Endodermal cell (in vitro differentiated cells): Measurements from ENCODE around the gene ELF5. TPM values are rescaled to one million over a fixed set of nuclear protein-coding genes. Genes with fewer than 3 reads are reported as not detected.

ENCODE experiments used
- DNase-seq: peaks from one replicate; pipeline ENCODE4 v3.0.0-alpha.2; 2017
- H3K27ac ChIP-seq: 2 replicates; pipeline ENCODE4 v1.5.1; 2013; ENCODE audit warnings: mild to moderate bottlenecking, low read depth, low read length, moderate library complexity
- H3K27me3 ChIP-seq: 2 replicates; pipeline ENCODE4 v1.6.1; 2013; ENCODE audit warnings: mild to moderate bottlenecking, low read length, moderate library complexity; ENCODE audit not compliant: insufficient read depth, control insufficient read depth, poor library complexity, severe bottlenecking
- H3K36me3 ChIP-seq: 2 replicates; pipeline ENCODE4 v1.7.0; 2013; ENCODE audit warnings: mild to moderate bottlenecking, low read length, moderate library complexity; ENCODE audit not compliant: control insufficient read depth, insufficient read depth
- H3K4me1 ChIP-seq: one replicate; pipeline ENCODE4 v1.7.0; 2013; ENCODE audit warnings: low read length; ENCODE audit not compliant: control insufficient read depth, insufficient read depth
- H3K4me3 ChIP-seq: 2 replicates; pipeline ENCODE4 v1.5.1; 2013; ENCODE audit warnings: mild to moderate bottlenecking, low read length, moderate library complexity
- H3K9ac ChIP-seq: 2 replicates; pipeline ENCODE4 v1.6.1; 2013; ENCODE audit warnings: mild to moderate bottlenecking, low read length, moderate library complexity; ENCODE audit not compliant: poor library complexity, severe bottlenecking; ENCODE audit errors: extremely low read depth
- H3K9me3 ChIP-seq: 2 replicates; pipeline ENCODE4 v1.6.1; 2013; ENCODE audit warnings: mild to moderate bottlenecking, low read length, moderate library complexity; ENCODE audit not compliant: control insufficient read depth
- H3K27ac Mint-ChIP-seq: 2 replicates; pipeline ENCODE4 v1.8.0; 2020; ENCODE audit warnings: mixed read lengths
- H3K27me3 Mint-ChIP-seq: 2 replicates; pipeline ENCODE4 v1.8.0; 2021; ENCODE audit warnings: mild to moderate bottlenecking, mixed read lengths; ENCODE audit not compliant: insufficient read depth
- H3K36me3 Mint-ChIP-seq: 2 replicates; pipeline ENCODE4 v1.8.0; 2020; ENCODE audit warnings: low read depth, mixed read lengths
- H3K4me1 Mint-ChIP-seq: 2 replicates; pipeline ENCODE4 v1.8.0; 2020; ENCODE audit warnings: mixed read lengths
- H3K4me3 Mint-ChIP-seq: 2 replicates; pipeline ENCODE4 v1.8.0; 2020; ENCODE audit warnings: mild to moderate bottlenecking, moderate library complexity, mixed read lengths
- H3K9me3 Mint-ChIP-seq: 2 replicates; pipeline ENCODE4 v1.8.0; 2020; ENCODE audit warnings: mild to moderate bottlenecking, mixed read lengths
- CTCF ChIP-seq: fragments of 200-600 bp; sonication (generic); conservative IDR thresholded peaks from 2 replicates; pipeline ENCODE4 v1.5.0; 2021; ENCODE audit warnings: antibody characterized with exemption, mild to moderate bottlenecking
- WGBS, 2 experiments: methylation state at CpG; one replicate each; pipeline versions ENCODE4 v1.1.5 to v1.1.7; 2013; ENCODE audit warnings: missing lambda C conversion rate in 2 of 2, mixed read lengths in 1 of 2; ENCODE audit not compliant: insufficient coverage in 1 of 2, insufficient read length in 1 of 2; 5-methylcytosine and 5-hydroxymethylcytosine counted together
- total RNA-seq, 2 donors: library from RNA; stranded (reverse); fragmentation: NEBNext Ultra II Directional in 1 of 2; extraction: Animal tissue kit (Norgen Biotek cat#: 25700) in 1 of 2; gene quantifications; 2 replicates in 1 of 2; 3 replicates in 1 of 2; pipeline ENCODE4 v1.2.1, GENCODE V29; 2021

The ELF5 gene
- total RNA-seq, 2 donors from 2014 or later = not detected

DNA sequence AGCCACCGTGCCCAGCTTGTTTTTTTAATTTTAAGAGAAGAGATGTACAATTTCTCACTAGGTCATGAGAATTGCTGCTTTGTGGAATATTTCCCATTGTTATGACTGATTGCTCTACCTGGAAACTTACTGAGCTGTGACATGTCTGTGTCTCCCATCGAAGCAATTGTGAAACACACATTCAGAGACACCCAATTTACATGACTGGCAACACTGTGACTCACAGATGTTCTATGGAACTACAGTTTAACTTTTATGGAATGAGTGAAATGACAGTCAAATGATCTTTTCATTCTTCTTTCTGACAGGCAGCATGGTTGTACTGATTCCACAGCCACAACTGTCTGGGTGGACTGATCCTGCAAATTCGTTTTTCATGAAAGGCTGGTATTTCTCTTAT is 32.3 kb downstream of the ELF5 start:
- Mint-ChIP-seq H3K4me3 (no peak overlapping the region), H3K4me1 (no peaks in the 10 kb centered on the region), H3K9me3 (no peaks in the 10 kb centered on the region), H3K36me3 (no peaks in the 10 kb centered on the region), H3K27ac (no peak overlapping the region), H3K27me3 (peaks cover 3% of the 10 kb centered on the region)
- WGBS, 2 experiments = 79% methylated on average over 3 of the region's 3 CpGs; no CpG with 5 or more reads in 1 of the 2 experiments
- H3K9me3 ChIP-seq = no peaks in the 10 kb centered on the region
- no peaks in the 10 kb centered on the region for H3K27me3 ChIP-seq
- no peak overlapping the region for H3K27ac ChIP-seq
- no peak for TF ChIP-seq CTCF
- H3K36me3 ChIP-seq = no peaks in the 10 kb centered on the region
- H3K9ac ChIP-seq = no peak overlapping the region
- peak; percentile 5 for DNase-seq
- H3K4me1 ChIP-seq = no peaks in the 10 kb centered on the region
- H3K4me3 ChIP-seq = no peak overlapping the region

DNA sequence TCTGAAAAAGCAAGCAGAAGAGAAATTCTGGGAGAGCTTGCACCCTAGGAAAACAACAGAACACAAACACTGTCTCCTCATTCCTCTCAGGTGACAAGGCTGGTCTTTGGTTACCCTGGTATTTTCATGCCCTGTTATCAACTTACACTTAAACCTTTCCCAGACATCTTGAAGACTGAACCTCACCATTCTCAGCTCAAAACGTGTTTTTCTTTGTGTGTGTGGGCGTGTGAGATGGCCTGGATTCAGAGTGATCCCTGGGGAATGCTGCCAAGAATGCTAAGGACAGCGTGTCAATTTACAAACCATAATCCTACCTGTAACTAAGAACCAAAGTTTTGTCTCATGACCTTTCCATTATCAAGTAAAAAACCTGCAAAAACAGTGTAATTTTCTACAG is 33.3 kb downstream of the ELF5 start:
- Histone ChIP-seq H3K36me3 (no peaks in the 10 kb centered on the region), H3K4me3 (no peak overlapping the region), H3K27ac (no peak overlapping the region), H3K27me3 (no peaks in the 10 kb centered on the region), H3K4me1 (no peaks in the 10 kb centered on the region), H3K9me3 (no peaks in the 10 kb centered on the region), H3K9ac (no peak overlapping the region)
- Mint-ChIP-seq H3K36me3 (no peaks in the 10 kb centered on the region), H3K9me3 (no peaks in the 10 kb centered on the region), H3K27me3 (peaks cover 3% of the 10 kb centered on the region), H3K27ac (no peak overlapping the region), H3K4me3 (no peak overlapping the region), H3K4me1 (no peaks in the 10 kb centered on the region)
- WGBS, 2 experiments = 80 to 85% methylated on average over 1 to 3 of the region's 3 CpGs
- TF ChIP-seq CTCF = no peak
- peak; percentile 32 for DNase-seq

DNA sequence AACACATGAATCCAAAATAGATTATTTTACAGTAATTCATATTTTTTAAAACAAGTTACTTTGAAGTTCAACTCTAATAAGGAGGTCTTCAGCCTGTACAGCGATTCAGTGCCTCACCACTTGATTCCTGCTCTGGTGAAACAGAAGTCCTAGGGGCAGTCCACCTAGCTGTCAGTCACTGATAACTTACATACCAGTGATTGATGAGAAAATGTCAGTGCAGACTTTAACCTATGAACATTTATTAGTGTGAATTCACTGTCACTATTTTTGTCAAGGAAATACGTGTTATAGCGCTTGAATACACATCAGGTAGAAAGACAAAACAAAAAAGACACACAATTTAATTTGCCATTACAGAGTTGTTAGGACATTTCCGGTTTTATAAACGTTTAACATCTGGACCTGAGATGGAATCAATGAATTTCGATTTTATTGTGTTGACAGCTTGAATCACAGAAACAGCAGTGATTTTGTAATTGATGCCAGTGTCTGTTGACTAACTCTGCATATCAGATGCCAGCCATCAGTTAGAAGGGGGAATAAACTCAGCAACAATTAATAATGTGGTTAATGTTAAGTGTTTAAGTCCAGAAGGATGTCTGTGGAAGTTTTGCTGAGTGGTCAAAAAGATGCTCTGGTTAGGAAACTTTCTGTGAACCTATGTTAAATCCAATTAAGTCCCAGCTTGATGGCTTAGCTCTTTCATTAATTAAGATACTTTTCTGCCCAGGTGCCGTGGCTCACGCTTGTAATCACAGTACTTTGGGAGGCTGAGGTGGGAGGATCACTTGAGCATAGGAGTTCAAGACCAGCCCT is 34.5 kb downstream of the ELF5 start:
- no peaks in the 10 kb centered on the region for H3K4me1 Mint-ChIP-seq
- peak; percentile 6 for DNase-seq
- Histone ChIP-seq H3K36me3 (no peaks in the 10 kb centered on the region), H3K9ac (no peak overlapping the region), H3K4me1 (no peaks in the 10 kb centered on the region), H3K9me3 (no peaks in the 10 kb centered on the region), H3K4me3 (no peak overlapping the region), H3K27me3 (no peaks in the 10 kb centered on the region), H3K27ac (no peak overlapping the region)
- H3K9me3 Mint-ChIP-seq = no peaks in the 10 kb centered on the region
- no peak overlapping the region for H3K4me3 Mint-ChIP-seq
- peaks cover 3% of the 10 kb centered on the region for H3K27me3 Mint-ChIP-seq
- 79 to 97% methylated on average over 6 to 8 of the region's 8 CpGs for WGBS, 2 experiments
- no peaks in the 10 kb centered on the region for H3K36me3 Mint-ChIP-seq
- TF ChIP-seq CTCF = no peak
- no peak overlapping the region for H3K27ac Mint-ChIP-seq
